GM19324 (cell line): ENCODE data around the gene CDKN2D.
"Not testable (repeated sequence)": the region's sequence is repeated elsewhere in the genome, so short reads cannot be mapped to it uniquely, and the experiment has no call there.

Experiments used
- ATAC-seq: cut with Tn5 transposase; IDR thresholded peaks from one replicate; pipeline ENCODE4 v1.9.1; 2021; ENCODE audit warnings: mild to moderate bottlenecking, moderate library complexity; ENCODE audit not compliant: unreplicated experiment, low FRiP score

Gene CDKN2D

DNA sequence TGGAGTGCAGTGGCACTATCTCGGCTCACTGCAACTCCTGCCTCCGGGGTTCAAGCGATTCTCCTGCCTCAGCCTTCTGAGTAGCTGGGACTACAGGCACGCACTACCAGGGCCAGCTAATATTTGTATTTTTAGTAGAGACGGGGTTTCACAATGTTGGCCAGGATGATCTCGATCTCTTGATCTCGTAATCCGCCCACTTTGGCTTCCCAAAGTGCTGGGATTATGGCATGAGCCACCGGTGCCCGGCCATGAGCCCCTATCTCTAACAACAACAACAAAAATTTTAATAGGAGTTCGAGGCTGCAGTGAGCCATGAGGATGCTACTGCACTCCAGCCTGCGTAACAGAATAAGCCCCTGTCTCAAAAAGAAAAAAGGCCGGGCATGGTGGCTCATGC is 13.3 kb upstream of the CDKN2D start:
- no peak for ATAC-seq

DNA sequence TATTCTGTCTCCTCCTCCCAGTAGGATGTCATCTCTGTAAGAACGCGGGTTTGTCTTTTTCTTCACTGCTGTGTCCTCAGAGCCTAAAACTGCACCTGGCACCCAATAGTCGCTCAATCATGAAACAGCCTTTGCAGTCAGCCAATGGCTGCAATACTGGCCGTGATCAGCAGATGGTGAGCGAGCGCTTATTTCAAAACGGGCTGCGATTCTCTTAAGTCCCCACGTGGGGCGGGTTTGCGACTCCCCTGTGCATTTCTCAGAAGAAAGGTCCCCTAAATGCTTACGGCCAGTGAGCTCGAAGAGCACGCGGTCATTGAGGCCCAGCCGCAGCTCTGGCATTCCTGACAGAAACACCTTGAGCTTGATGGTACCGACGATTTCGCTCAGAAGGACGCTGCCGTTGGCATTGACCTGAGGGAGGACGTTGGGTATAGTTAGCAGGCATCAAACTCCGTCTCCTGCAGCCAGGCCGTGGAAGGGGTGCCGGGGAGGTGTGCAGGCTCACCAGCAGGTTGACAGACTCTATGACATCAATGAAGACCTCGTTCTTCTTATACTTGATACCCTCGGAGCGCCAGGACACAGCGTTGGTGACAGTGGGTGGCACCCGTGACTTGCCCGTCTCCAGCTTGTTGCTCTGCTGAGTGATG is 12.3 kb upstream of the CDKN2D start:
- ATAC-seq = no peak

DNA sequence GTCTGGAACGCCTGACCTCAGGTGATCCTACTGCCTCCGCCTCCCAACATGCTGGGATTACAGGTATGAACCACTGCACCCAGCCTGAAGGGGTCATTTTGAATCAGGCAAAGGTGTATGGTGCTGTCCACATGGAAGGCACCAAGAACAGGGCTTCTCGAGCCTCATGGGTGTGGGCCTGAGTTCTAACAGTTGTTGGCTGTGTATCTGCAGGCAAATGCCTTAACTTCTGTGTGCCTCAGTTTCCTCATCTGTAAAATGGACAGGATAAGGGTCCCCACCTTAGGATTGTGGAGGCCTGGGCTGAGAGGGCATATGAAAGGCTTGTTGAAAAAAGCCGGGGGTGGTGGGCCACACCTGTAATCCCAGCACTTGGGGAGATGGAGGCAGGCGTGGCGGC is 9.2 kb upstream of the CDKN2D start:
- ATAC-seq = no peak

DNA sequence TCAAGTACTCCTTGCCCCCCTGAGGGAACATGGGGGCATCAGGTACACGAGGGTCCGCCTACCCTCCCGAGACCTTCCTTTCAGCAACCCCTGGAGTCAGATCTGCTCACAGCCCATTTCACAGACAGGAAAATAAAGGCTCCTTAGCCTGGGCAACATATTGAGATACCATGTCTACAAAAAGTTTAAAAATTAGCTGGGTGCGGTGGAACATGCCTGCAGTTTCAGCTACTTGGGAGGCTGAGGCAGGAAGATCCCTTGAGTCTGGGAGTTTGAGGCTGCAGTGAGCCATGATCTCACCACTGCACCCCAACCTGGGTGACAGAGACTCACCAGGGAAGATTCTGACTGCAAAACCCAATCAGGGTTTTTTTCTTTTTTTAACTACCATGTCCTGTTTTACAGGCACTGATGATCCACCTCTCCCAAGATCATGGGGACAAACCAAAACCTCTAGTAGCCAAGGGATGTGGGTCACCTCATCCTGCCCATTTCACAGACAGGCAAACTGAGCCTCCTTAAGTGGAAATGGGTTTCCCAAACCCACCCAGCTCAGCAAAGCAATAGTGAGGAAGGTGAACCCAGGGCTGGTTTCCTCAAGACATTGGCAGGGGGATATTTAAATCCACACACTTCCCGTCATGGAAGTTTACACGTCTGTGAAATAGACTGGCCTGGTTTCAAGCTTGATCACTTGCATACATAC is 6.4 kb upstream of the CDKN2D start:
- no peak for ATAC-seq

DNA sequence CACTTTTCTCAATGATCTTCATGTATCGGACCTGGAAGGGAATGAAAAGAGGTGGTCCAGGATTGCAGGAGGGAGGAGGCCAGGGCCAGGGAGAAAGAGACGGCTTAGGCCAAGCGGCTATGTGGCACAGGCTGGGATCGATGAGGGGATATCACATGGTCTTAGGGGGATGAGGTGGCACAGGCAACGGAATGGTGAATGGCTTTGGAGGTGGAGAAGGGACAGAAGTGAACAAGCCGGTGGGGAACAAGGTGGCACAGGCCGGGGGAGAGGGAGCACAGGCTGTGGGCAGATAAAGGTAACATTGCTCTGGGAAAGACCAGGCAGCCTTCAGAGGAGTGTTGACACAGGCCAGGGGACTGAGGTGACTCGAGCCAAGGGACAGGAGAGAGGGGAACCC is 5.7 kb upstream of the CDKN2D start:
- no peak for ATAC-seq

DNA sequence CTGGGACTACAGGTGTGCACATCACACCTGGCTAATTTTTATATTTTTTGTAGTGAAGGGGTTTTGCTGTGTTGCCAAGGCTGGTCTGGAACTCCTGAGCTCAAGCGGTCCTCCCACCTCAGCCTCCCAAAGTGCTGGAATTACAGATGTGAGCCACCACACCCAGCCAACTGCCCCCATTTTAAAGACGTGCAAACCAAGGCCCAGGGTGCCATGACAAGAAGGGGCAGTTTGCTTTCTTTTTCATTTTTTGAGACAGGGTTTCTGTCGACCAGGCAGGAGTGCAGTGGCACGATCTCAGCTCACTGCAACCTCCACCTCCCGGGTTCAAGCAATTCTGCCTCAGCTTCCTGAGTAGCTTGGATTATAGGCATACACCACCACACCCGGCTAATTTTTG is 5.0 kb upstream of the CDKN2D start:
- ATAC-seq = not testable (repeated sequence)

DNA sequence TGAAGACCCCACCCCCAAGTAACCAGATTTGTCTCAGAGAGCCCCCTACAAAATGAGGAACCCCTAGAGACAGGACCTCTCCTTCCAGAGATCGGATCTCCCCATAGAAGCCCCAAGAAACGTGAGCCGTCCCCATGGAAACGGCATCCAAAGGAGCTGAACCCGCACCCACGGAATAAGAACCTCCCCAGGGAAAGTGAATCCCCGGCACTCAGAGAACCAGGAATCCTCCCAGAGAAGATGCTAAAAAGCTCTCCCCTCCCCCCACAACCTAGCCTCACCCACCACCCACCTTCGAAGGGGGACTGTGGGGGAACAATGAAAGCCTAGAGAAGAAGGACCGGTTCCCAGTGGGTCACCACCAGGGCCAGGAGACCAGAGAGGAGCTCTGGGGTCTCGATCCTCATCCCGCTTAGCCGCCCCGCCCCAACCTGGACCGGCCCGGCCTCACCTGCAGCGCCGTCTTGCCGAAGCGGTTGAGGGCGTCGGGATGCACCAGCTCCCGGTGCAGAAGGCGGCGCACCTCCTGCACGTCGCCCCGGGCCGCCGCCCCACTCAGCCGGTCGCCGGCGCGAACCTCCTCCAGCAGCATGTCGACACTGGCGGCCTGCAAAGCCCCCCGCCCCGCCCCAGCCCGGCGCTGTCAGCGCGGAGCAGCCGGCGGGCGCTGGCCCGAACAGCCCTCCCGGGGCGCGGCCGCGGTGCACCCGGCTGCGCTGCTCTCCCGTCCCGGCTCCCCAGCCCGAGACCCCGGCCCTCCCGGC is 535 bp downstream of the CDKN2D start:
- peak; percentile 1 for ATAC-seq

DNA sequence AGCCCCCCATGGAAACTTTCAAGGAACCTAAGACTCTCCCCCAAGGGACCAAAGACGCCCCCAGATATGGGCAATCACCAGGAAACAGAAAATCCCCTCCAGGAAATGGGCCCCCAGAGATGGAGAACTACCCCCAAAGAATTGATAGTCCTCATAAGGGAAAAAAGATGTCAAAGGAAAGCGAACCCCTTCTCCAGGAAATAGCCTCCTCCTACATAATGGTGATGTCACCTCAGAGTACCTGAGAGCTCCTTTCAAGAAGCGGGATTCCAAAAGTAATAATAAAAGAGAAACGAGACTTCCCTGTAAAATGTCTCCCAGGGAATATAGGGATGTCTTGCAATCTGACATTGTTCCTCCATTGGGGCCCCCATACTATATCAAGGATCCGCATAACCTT is 1.1 kb downstream of the CDKN2D start:
- no peak for ATAC-seq

DNA sequence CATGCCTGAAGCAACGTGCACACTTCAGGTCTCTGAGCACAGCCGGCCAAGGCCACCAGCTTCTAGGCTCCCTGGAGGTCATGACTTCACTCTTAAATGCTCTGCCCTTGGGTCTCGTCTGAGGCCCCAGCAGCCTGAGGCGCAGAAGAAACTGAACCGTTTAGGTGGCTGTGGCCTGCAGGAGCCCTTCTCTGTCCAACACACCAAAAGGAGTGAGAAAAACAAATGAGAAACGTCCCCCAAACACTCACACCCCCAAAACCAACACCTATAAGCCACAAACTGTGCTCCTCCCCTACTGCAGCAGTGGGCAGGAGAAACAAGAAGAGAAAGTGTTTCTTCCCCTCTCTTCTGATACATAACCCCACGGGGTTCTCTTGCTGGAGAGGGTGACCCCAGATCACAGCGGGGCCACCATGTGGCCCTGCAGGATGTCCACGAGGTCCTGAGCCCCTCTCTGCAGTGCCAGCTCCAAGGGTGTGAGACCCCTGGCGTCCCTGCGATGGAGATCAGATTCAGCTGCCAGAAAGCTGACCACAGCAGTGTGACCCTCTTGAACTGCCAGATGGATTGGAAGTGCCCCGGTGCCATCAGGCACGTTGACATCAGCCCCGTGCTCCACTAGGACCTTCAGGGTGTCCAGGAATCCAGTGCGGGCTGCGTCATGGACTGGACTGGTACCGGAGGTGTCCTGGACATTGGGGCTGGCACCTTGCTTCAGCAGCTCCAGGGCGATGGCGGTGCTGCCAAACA is 1.9 kb downstream of the CDKN2D start:
- ATAC-seq = no peak

DNA sequence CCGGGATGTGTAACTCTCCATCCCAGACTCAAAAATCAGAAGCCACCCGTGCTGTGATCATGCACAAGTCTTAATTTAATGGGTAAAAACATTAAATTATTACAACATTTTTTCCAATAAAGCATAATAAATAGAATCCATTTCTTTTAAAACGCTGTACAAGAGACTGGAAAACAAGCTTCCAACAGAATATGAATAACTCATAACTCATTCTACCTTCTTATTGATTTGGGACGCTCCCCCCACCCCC is 2.4 kb downstream of the CDKN2D start:
- ATAC-seq = no peak

DNA sequence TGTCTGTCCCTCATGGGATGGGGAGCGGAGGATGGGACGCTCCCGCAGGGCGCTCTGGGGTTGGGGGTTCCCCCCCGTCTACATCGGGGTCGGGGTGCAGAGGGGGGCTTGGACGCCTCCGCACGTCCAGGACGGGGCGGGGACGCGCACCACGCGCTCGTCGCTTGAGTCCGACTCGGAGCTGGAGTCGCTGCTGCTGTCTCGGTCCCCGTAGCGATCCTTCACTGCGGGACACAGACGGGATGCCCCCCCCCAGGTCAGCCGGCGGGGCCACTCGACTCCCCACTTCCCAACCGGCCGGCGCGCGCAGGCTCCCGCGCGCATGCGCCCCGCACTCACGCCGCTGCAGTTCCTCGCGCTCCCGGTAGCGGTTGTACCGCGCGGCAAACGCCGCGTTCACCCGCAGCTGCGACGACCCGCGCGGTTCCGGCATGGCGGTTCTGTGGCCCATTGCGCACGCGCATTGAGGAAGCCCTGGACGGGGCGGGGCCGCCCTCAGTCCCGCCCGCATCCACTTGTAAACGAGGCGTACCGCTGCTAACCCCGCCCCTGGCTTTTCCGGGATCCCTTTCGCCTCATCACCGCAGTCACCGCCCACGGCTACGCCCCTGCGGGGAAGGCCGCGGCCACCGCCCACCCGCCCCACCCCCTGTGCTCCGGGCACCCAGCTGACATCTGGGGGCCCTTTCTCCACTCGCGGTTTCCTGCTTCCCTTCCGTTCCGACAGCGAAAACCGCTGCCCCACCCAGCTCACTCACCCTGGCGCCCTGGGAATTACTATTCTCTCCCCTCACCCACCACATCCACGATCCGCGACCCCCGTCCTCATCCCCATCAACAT is 3.0 kb downstream of the CDKN2D start, which contains the start of gene KRI1:
TSS of gene KRI1 (minus strand) at position 444 of the 841 bp plus-strand sequence. CDS start at position 433, 11 bp downstream.
- ATAC-seq = peak; percentile 72

DNA sequence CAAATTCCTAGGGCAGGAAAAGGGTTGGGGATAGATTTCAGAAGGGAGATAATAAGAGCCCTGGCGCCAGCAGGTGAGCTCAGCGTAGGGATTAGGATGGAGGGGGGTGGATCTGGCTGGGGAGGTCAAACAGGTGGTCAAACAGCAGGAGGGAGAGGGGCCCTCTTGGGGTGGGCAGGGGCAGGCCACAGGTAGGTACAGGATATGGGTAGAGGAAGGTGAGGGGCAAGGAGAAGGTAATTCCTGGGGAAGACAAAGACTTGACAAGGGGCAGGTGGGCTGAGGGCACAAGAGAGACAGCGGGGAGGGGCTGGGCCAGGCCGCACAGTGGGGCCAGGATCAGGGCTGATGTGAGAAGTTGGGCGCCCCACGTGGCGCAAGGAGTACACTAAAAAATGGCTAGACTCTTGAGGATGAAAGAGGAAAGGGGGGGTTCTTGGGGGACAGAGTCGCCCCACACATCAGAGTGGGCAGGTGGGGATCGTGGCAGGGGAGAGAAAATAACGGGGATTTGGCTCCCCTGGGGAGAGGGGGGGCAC is 3.7 kb downstream of the CDKN2D start:
- no peak for ATAC-seq

DNA sequence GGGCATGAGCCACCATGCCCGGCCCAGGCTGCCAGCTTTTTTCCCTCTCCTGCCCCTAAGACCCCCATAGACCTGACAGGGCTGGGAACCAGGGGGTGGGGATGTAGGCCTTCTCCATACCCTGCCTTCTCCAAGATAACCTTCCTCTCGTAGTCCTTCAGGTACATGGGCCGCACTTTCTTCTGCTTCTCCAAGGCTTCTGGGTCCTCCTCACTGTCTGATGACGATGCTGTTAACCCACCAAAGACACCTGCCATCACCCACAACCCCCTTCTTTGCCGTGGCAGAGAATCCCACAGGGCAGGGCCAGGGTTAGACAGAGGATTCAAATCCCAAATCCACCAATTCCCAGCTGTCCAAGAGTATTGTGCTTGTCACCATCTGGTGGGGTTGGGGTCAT is 6.2 kb downstream of the CDKN2D start:
- ATAC-seq = no peak

DNA sequence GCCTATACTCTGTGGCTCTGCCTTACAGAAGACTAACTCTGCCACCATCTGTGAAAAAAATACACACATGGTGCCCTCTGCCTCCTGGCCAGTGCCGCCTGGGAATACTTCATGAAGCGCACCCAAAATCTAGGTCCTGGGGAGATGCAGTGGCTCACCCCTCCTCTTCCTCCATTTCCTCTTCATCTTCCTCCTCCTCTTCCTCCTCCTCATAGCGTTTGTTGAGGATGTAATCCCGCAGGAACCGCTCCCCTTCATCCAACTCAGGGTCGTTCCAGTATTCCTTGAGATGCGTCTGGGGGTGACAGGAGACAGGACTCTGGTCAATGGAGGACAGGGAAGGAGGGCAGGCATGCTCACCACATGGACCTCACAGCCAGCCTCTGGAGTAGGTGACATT is 8.6 kb downstream of the CDKN2D start:
- no peak for ATAC-seq

DNA sequence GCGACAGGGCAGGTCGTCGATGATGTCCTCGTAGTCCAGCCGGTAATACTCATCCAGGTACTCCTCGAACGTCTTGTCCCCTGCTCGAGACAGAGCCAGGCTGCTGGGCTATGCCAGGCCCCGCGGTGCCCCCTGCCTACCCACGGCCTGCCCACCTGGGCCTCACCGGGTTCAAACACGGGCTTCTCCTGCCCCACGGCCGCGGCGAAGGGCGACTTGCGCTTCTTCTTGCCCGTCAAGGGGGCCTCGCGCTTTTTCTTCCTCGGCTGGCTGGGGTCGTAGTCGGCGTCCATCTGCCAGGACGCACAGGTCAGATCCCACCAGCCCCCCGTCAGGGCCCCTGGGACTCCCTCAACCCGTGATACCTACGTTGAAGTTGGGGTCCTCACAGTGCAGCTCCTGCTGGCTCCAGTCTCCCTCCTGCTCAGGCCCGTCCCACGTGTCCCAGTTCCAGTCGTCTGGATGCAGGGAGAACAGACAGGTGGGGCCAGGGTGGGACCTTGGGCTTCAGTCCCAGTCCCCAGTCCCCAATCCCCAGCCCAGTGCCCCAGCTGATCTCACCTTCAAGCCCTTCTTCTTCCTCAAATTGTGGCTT is 11.1 kb downstream of the CDKN2D start:
- ATAC-seq = no peak

DNA sequence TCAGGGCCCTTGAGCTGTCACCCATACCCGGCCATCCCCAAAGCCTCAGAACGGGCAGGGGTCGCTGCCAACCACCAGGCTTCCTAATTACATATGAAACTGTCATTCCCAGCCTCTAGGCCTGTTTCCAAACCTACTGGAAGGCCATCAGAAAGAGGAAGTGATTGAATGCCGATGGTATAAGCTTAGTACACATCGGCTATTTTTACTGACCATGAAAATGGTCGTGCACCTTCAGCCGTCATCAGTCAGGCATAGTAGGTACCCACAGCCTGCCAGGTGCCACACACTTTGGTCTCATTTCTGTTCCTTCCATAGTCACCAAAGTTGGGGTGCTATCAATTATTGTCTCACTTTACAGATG is 13.2 kb downstream of the CDKN2D start:
- no peak for ATAC-seq

DNA sequence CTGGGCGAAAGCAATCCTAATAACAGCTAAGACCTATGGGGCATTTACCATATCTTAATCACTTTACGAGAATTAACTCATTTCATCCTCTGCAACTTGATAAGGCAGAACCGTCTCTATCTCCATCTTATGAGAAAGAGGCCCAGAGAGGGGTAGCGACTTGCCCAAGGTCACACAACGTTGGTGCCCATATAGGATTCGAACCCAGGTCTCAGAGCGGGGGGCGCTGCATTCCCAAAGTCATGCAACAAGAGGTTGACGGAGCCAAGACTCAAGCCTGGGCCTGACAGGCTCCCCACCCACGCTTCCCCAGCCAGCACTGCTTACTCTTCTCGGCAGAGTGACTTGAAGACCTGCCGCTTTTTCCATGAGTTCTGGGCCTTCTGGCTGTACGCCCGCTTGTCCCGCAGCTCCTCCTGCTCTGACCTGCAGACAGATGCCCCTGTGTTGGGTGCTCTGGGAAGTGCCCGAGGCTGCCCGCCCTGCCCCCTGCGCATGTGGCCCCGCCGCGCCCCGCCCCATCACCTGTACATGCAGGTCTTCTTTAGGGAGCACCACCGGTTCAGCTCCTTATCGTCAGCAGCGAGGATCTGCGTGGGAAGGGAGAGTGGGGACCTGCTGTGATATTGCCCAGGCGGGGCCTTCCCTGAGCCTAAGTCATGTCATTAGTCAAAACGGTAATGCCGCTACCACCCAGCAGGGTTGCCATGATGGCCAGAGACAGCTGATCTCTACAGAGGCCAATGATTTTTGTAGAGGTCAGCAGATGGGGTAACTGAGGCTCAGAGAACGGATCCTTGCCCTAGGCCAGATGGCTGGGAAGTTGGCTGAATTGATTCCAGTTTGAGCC is 13.8 kb downstream of the CDKN2D start:
- no peak for ATAC-seq

DNA sequence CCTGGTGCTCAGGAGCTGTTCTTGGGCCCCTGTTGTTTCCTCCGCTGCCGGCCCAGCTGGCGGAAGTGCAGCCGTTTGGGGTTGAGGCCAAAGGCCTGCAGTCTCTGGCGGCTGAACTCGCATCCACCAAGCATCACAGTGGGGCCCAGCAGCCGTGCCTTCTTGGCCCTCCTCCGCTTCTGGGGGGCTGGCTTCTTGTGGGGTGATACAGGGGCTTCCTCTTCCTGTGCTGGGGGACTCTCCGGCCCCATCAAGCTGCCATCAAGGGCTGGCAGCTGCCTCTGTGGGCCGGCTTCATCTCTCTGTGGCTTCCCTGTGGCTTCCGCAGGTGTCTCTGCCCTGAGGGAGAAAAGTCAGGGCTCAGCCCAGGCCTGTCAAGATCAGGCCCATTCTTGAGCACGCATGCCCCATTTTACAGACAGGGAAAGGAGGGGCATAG is 14.8 kb downstream of the CDKN2D start:
- ATAC-seq = no peak
